NCI-H510A treated with DMSO at 0.1 percent for 48 hours (cell line): ENCODE results near the gene NETO2.
"Not testable (repeated sequence)": the region's sequence is repeated elsewhere in the genome, so short reads cannot be mapped to it uniquely, and the experiment has no call there.

Experiments
- DNase-seq: peaks from one replicate; lab custom pipeline; 2025; lab: John Stamatoyannopoulos, UW

NETO2 gene

GRCh38 chr16:47134550-47134949 is 9.2 kb downstream of the NETO2 start:
- DNase-seq = no peak

GRCh38 chr16:47132308-47132707 is 11.4 kb downstream of the NETO2 start:
- DNase-seq = no peak

GRCh38 chr16:47129755-47130435 is 13.8 kb downstream of the NETO2 start:
- no peak for DNase-seq

- no peak for DNase-seq
These were observed 16.2 kb downstream of the NETO2 start for GRCh38 chr16:47127541-47127940.

GRCh38 chr16:47125757-47126156 is 18.0 kb downstream of the NETO2 start:
- DNase-seq = no peak

- DNase-seq = no peak
These were observed 30.6 kb downstream of the NETO2 start for GRCh38 chr16:47113130-47113529.

GRCh38 chr16:47110939-47111338 is 32.8 kb downstream of the NETO2 start:
- no peak for DNase-seq

GRCh38 chr16:47109361-47109760 is 34.4 kb downstream of the NETO2 start:
- no peak for DNase-seq

GRCh38 chr16:47102921-47103320 is 40.8 kb downstream of the NETO2 start:
- DNase-seq = not testable (repeated sequence)

GRCh38 chr16:47097154-47097553 is 46.6 kb downstream of the NETO2 start:
- not testable (repeated sequence) for DNase-seq

GRCh38 chr16:47096297-47096696 is 47.4 kb downstream of the NETO2 start:
- no peak for DNase-seq

GRCh38 chr16:47084198-47084597 is 59.5 kb downstream of the NETO2 start:
- no peak for DNase-seq

GRCh38 chr16:47082099-47082865 is 61.5 kb downstream of the NETO2 start:
- no peak for DNase-seq

- no peak for DNase-seq
These were observed 62.6 kb downstream of the NETO2 start for GRCh38 chr16:47081115-47081514.

- no peak for DNase-seq
These were observed 63.9 kb downstream of the NETO2 start for GRCh38 chr16:47079860-47080259.

- DNase-seq = no peak
These were observed 70.3 kb downstream of the NETO2 start for GRCh38 chr16:47073223-47074155.

GRCh38 chr16:47072158-47072557 is 71.6 kb downstream of the NETO2 start:
- no peak for DNase-seq

- DNase-seq = no peak
These were observed 73.7 kb downstream of the NETO2 start for GRCh38 chr16:47069841-47070584.

- DNase-seq = no peak
These were observed 74.4 kb downstream of the NETO2 start for GRCh38 chr16:47069313-47069712.

GRCh38 chr16:47067203-47067602 is 76.5 kb downstream of the NETO2 start:
- no peak for DNase-seq

GRCh38 chr16:47065766-47066688 is 77.7 kb downstream of the NETO2 start:
- no peak for DNase-seq
